HepG2 (cell line): ENCODE results near the gene CNEP1R1.

Experiments used
- ARNT ChIP-seq: fragments of 450-650 bp; IDR thresholded peaks from 2 replicates; pipeline ENCODE4 v1.6.1; 2017
- JUN ChIP-seq: sonication (generic); formaldehyde crosslinking; IDR thresholded peaks from 2 replicates; pipeline ENCODE4 v1.4.0; 2020; ENCODE audit warnings: mild to moderate bottlenecking, missing genetic modification reagents
- KDM3A ChIP-seq: IDR thresholded peaks from 2 replicates; pipeline ENCODE4 v1.6.1; 2018; ENCODE audit warnings: low read depth, missing compliant biosample characterization
- NFIB ChIP-seq: sonication (generic); formaldehyde crosslinking; IDR thresholded peaks from 2 replicates; pipeline ENCODE4 v1.9.0; 2021; ENCODE audit warnings: missing genetic modification reagents, mild to moderate bottlenecking, borderline replicate concordance
- ZBTB2 ChIP-seq: sonication (generic); formaldehyde crosslinking; IDR thresholded peaks from 2 replicates; pipeline ENCODE4 v1.8.0; 2022; ENCODE audit warnings: low read depth, missing genetic modification reagents
- ZNF704 ChIP-seq: sonication (generic); formaldehyde crosslinking; IDR thresholded peaks from 2 replicates; pipeline ENCODE4 v1.8.1; 2023; ENCODE audit warnings: mild to moderate bottlenecking, inconsistent platforms, moderate library complexity, missing genetic modification reagents, borderline replicate concordance

GRCh38 chr16:50040710-50041109 is 15.7 kb downstream of the CNEP1R1 start:
- TF ChIP-seq ZBTB2, result no peak
- no peak for TF ChIP-seq ZNF704 (CRISPR knock-in tag)
- no peak for TF ChIP-seq NFIB (CRISPR knock-in tag)
- no peak for TF ChIP-seq KDM3A (CRISPR knock-in tag)
- TF ChIP-seq ARNT, result no peak
- no peak for TF ChIP-seq JUN (CRISPR knock-in tag)
